Measurements from ENCODE around the gene PLEKHD1.

Gene PLEKHD1

GRCh38 chr14:69518289-69519101, 34.0 kb downstream of the PLEKHD1 start:
- no peak for TF ChIP-seq CTCF (conservative IDR thresholded peaks at IDR 0.05; ENCODE audit: low read length)
- no peak overlapping the region for H3K4me3 ChIP-seq (ENCODE audit: low read length)
- DNase-seq (ENCODE audit: low read depth) = peak; percentile 80

- TF ChIP-seq CTCF (conservative IDR thresholded peaks at IDR 0.05; ENCODE audit: low read length) = no peak
- no peak for DNase-seq (ENCODE audit: low read depth)
Observed at GRCh38 chr14:69519204-69520100, 34.9 kb downstream of the PLEKHD1 start.

GRCh38 chr14:69522026-69522425, 37.5 kb downstream of the PLEKHD1 start:
- no peak for TF ChIP-seq CTCF (conservative IDR thresholded peaks at IDR 0.05; ENCODE audit: low read length)
- DNase-seq (ENCODE audit: low read depth) = no peak
- H3K4me3 ChIP-seq (ENCODE audit: low read length) = no peak overlapping the region

More at GRCh38 chr14:69519204-69520100, 34.9 kb downstream of the PLEKHD1 start:
- H3K4me3 ChIP-seq (ENCODE audit: low read length) = no peak overlapping the region

- no peak overlapping the region for H3K4me3 ChIP-seq (ENCODE audit: low read length)
- TF ChIP-seq CTCF (conservative IDR thresholded peaks at IDR 0.05; ENCODE audit: low read length) = no peak
- no peak for DNase-seq (ENCODE audit: low read depth)
Observed at GRCh38 chr14:69525896-69526295, 41.4 kb downstream of the PLEKHD1 start.

GRCh38 chr14:69527635-69528034, 43.1 kb downstream of the PLEKHD1 start:
- H3K4me3 ChIP-seq (ENCODE audit: low read length) = no peak overlapping the region
- no peak for TF ChIP-seq CTCF (conservative IDR thresholded peaks at IDR 0.05; ENCODE audit: low read length)
- DNase-seq (ENCODE audit: low read depth) = no peak

GRCh38 chr14:69528143-69528542, 43.6 kb downstream of the PLEKHD1 start:
- H3K4me3 ChIP-seq (ENCODE audit: low read length) = no peak overlapping the region

More at GRCh38 chr14:69528143-69528542, 43.6 kb downstream of the PLEKHD1 start:
- no peak for DNase-seq (ENCODE audit: low read depth)
- no peak for TF ChIP-seq CTCF (conservative IDR thresholded peaks at IDR 0.05; ENCODE audit: low read length)

All from AG10803 (cell line).